Gastroesophageal sphincter (tissue), 3 donors: ENCODE results near the gene RPS6KA4.

ENCODE experiments used
- POLR2AphosphoS5 ChIP-seq: sonication (generic); formaldehyde crosslinking; IDR thresholded peaks from one replicate; pipeline ENCODE4 v1.6.1; 2017; ENCODE audit warnings: antibody characterized with exemption
- TF ChIP-seq, protein P1 (sequence below), 4 experiments: fragments of 200-600 bp in 2 of 4; fragments of 450-650 bp in 2 of 4; sonication (generic) in 1 of 4; IDR thresholded peaks; one replicate each; pipeline ENCODE4 v1.5.1; 2017 to 2019; ENCODE audit warnings: antibody characterized with exemption in 4 of 4, mild to moderate bottlenecking in 2 of 4, moderate library complexity in 2 of 4

DNA sequence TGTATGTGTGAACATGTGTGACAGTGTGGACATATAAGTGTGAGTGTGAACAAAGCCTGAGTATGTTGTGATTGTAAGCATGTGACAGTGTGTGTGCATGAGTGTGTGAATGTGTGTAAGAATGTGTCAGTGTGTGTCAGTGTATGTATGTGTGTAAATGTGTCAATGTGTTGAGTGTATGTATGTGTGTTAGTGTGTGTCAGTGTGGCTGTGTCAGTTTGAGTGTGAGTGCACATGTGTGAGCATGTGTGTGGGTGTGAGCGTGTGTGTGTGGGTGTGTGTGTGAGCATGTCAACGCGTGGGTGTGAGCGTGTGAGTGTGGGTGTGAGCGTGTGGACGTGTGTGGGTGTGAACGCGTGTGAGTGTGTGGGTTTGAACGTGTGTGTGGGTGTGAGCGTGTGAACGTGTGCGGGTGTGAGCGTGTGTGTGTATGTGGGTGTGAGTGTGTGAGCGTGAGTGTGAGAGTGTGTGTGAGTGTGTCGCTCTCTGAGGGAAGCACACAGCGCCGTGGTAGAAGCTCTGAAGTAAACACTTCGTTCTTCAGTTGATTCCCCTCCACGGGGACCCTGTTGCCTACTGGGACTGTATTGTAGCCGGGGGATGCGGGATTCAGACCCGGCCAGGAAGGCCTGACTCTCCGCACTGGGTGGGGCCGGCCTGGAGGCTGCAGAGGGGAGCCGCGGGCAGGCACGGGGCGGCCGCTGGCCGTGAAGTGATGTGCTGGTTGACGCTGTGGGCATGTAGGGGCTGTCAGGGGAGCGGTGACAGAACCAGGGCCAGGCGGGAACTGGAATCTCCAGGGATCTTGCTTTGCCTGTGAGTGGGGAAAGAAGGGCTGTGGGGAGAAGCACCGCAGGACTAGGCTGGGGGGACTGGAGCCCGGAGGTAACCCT, 21.1 kb downstream of the RPS6KA4 start:
- TF ChIP-seq, protein P1, sequence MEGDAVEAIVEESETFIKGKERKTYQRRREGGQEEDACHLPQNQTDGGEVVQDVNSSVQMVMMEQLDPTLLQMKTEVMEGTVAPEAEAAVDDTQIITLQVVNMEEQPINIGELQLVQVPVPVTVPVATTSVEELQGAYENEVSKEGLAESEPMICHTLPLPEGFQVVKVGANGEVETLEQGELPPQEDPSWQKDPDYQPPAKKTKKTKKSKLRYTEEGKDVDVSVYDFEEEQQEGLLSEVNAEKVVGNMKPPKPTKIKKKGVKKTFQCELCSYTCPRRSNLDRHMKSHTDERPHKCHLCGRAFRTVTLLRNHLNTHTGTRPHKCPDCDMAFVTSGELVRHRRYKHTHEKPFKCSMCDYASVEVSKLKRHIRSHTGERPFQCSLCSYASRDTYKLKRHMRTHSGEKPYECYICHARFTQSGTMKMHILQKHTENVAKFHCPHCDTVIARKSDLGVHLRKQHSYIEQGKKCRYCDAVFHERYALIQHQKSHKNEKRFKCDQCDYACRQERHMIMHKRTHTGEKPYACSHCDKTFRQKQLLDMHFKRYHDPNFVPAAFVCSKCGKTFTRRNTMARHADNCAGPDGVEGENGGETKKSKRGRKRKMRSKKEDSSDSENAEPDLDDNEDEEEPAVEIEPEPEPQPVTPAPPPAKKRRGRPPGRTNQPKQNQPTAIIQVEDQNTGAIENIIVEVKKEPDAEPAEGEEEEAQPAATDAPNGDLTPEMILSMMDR (IDR thresholded peaks at IDR 0.05): no peak
- no peak for TF ChIP-seq POLR2AphosphoS5
